ENCODE data around the gene ZBTB46.

Gene ZBTB46

GRCh38 chr20:63744158-63744557 is 86.9 kb downstream of the ZBTB46 start:
- no peak for DNase-seq

GRCh38 chr20:63743210-63743970 is 87.7 kb downstream of the ZBTB46 start:
- DNase-seq = no peak

GRCh38 chr20:63742381-63743024 is 88.6 kb downstream of the ZBTB46 start:
- no peak for DNase-seq

DNA sequence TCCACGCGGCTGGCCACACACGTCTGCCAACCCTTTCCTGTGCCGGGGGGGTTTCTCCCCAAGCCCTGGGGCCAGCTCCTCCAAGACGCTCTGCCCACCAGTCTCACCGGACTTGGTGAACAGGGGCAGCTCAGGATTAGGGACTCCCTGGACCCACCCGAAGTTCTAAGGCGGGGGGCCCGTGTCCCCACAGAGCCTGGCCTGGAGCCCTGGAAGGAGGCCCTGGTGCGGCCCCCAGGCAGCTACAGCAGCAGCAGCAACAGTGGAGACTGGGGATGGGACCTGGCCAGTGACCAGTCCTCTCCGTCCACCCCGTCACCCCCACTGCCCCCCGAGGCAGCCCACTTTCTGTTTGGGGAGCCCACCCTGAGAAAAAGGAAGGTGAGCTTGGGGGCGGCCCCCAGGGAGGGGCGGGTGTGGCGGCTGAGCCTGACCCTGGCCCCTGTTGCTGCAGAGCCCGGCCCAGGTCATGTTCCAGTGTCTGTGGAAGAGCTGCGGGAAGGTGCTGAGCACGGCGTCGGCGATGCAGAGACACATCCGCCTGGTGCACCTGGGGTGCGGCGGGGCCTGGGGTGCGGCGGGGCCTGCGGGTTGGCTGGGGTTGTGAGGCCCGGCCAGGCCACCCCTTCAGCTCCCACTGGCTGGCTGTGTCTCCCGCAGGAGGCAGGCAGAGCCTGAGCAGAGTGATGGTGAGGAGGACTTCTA is 89.2 kb downstream of the ZBTB46 start:
- DNase-seq = no peak

DNA sequence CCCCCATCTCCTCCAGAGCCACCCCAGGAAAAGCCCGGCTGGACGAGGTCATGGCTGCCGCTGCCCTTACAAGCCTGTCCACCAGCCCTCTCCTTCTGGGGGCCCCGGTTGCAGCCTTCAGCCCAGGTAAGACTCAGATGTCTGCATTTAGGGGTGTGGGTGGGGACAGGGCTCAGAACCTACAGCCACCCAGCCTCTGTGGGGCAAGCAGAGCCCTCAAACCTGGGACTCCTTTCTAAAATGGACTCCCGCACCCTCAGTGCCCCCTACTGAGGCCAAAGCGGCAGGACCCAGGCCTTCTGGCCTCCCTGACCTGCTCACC is 89.7 kb downstream of the ZBTB46 start:
- DNase-seq = no peak

- peak in 1 of 4 experiments; percentile 32 for DNase-seq
Measured at GRCh38 chr20:63740627-63741353, 90.3 kb downstream of the ZBTB46 start.

DNA sequence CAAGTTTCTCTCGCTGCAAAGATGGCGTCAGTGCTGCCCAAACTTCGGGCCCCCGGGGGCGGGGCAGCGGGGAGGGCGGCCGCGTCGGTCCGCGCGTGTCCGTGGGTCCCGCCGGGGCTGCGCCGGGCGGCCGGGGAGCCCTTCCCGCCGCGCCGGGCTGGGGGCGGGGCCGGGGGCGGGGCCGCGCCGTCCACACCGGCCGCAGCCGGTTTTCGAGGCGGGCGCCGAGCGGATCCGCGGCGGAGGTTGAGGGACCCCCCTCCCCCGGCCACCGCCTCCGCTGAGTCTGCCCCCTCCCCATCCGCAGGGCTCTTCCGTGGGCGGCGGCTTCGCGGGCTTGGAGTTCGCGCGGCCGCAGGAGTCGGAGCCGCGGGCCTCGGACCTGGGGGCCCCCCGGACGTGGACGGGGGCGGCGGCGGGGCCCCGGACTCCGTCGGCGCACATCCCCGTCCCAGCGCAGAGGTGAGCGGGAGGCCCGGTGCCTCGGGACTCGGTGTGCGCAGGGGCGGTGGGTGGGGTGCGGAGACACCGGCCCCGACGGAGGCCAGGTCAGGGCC is 90.9 kb downstream of the ZBTB46 start:
- peak in 2 of 4 experiments; percentile 23 to 52 for DNase-seq

GRCh38 chr20:63739130-63740069 is 91.7 kb downstream of the ZBTB46 start, which contains the start of gene SLC2A4RG:
SLC2A4RG (plus strand) TSS chr20:63739776; CDS start chr20:63739913, 137 bp downstream.
- DNase-seq = peak in 1 of 4 experiments; percentile 63

- peak in 1 of 4 experiments; percentile 37 for DNase-seq
Measured at GRCh38 chr20:63738687-63739129, 92.4 kb downstream of the ZBTB46 start.

GRCh38 chr20:63737945-63738686 is 92.9 kb downstream of the ZBTB46 start:
- peak in 1 of 4 experiments; percentile 34 for DNase-seq

DNA sequence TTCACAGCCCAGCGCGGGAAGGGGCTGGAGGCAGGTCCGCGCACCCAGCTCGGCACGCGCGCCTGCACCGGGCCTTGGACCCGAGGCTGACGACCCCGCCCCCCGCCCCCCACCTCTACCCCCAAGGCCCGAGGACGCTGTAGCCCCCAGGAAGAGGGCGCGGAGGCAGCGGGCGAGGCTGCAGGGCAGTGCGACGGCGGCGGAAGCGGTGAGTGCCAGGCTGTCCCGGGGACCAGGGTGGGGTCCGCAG is 93.4 kb downstream of the ZBTB46 start:
- no peak for DNase-seq

DNA sequence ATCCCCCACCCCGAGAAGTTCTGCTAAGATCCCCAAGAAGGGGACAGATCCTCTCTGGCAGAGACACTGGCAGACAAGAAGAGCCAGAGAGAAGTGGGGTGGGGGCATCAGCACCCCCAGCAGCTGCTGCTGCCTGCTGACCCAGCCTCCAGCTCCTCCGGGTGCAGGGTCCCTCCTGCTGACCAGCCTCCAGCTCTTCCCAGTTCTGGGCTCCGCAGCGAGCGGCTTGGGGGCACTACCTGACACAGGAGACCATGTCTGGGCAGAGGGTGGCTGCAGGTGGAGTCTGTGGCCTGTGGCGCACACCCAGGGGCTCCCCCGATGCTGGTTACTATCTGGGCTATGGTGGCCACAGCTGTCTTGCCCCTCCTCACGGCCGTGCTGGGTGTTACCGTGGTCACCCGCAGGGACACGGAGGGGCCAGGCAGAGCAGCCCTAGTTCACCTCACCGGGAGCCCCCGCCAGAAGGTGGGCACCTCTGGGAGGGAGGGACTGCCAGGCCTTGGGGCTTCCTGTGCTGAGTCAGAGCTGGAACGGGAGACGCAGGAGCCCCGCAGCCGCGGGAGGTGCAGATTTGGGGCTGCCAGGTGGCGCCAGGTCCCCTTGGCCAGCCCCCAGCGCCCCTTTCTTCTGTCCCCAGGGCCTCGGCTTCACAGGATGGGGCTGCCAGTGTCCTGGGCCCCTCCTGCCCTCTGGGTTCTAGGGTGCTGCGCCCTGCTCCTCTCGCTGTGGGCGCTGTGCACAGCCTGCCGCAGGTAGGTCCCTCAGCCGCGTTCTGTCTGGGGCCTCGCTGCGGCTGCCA is 94.0 kb downstream of the ZBTB46 start:
- peak in 2 of 4 experiments; percentile 33 to 44 for DNase-seq

GRCh38 chr20:63735859-63736718 is 95.0 kb downstream of the ZBTB46 start, which contains the start of gene LIME1:
LIME1 (plus strand) TSS chr20:63736664; CDS start chr20:63737550, 886 bp downstream.
- peak in 2 of 4 experiments; percentile 54 to 78 for DNase-seq

GRCh38 chr20:63734946-63735858 is 95.9 kb downstream of the ZBTB46 start:
- DNase-seq = no peak

DNA sequence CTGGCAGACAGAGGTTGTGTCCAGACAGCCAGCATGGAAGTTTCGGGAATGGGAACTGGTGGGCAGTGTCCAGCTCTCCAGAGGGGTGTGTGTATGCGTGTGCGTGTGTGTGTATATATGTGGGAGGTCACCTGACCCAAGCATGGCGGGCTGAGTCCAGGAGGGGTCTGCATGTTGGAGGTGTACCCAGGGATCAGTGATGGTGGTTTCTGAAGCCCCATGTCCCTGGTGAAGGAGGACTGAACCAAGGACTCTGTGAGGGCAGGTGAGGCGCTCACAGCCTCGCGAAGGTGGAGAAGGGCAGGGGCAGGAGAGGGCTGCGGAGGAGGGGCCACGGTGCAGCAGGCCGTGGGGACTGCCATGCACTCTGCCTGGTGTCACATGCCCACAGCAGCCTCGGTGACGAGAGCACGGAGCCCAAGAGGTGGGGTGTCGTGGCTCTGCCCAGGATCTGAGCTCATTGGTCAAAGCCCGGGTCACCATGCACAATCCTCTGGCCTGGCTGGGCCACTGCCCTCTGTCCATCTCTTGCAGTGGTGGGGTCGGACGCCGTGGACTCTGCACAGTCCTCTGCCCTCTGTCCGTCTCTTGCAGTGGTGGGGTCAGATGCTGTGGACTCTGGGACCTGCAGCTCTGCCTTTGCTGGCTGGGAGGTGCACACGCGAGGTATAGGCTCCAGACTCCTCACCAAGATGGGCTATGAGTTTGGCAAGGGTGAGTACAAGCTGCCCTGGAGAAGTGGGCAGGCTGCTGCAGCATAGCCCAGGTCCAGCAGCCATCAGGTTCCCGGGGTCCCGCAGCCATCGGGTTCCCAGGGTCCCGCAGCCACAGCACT is 96.7 kb downstream of the ZBTB46 start:
- no peak for DNase-seq

DNA sequence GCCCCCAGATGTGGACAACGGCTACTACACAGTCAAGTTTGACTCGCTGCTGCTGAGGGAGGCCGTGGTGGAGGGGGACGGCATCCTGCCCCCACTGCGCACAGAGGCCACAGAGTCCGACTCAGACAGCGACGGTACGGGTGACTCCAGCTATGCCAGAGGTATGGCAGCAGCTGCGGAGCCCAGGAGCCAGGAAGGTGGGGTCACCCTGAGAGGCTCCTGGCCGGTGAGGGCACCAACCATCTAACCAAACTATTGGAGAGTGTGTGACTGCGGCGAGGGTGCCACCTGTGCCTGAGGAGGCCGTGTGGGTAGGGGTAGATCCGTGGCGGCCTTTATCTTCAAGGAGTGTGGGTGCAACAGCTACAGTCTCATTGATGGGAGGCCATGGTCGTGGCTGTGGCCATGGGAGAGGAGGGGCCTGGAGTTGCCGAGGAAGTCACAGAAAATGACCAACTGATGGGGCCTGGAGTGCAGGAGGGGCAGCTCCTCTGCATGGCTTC is 97.4 kb downstream of the ZBTB46 start:
- DNase-seq = no peak

- DNase-seq = no peak
Measured at GRCh38 chr20:63733117-63733516, 97.9 kb downstream of the ZBTB46 start.
